Pancreas (tissue), 10 donors: Measurements from ENCODE around the gene MOCS3. TPM values are rescaled to one million over a fixed set of nuclear protein-coding genes. Genes with fewer than 3 reads are reported as not detected.

Source experiments
- ATAC-seq, 4 donors: fragments of 200-7000 bp; cut with Tn5 transposase; one replicate each; pipeline versions ENCODE4 v1.8.0 to v1.9.1; 2020; ENCODE audit warnings: mild to moderate bottlenecking in 4 of 4, moderate library complexity in 4 of 4
- DNase-seq, 6 donors: peaks; one replicate each; pipeline ENCODE4 v3.0.0-alpha.2; 2020
- FAIRE-seq: peaks from 2 replicates; lab custom pipeline; 2012; peaks lifted over from hg19 to GRCh38; lab: Jason Lieb, UNC
- H3K27ac ChIP-seq, 4 donors: fragments of 200-600 bp; sonication (generic); 1 replicate in 3 of 4; 2 replicates in 1 of 4; pipeline versions ENCODE4 v1.5.0 to v1.8.0; 2020
- H3K27me3 ChIP-seq, 4 donors: fragments of 200-600 bp; one replicate each; pipeline ENCODE4 v1.8.0; 2021
- H3K36me3 ChIP-seq, 3 donors: fragments of 200-600 bp; sonication (generic) in 1 of 3; one replicate each; pipeline versions ENCODE4 v1.5.0 to v1.8.0; 2020 to 2021
- H3K4me1 ChIP-seq, 3 donors: fragments of 200-600 bp; one replicate each; pipeline ENCODE4 v1.8.0; 2021
- H3K4me3 ChIP-seq, 4 donors: fragments of 200-600 bp; sonication (generic) in 2 of 4; one replicate each; pipeline versions ENCODE4 v1.5.0 to v1.8.0; 2020 to 2021
- H3K9me3 ChIP-seq, 4 donors: fragments of 200-600 bp; one replicate each; pipeline ENCODE4 v1.8.0; 2021
- CTCF ChIP-seq, 4 donors: fragments of 200-600 bp; sonication (generic) in 3 of 4; IDR thresholded peaks; one replicate each; pipeline versions ENCODE4 v1.5.0 to v1.8.0; 2021; ENCODE audit warnings: antibody characterized with exemption in 4 of 4
- WGBS, 2 donors: extraction: QIAGEN DNeasy Blood & Tissue Kit; methylation state at CpG; one replicate each; pipeline ENCODE4 v1.1.7; 2013; 5-methylcytosine and 5-hydroxymethylcytosine counted together
- intact Hi-C, 3 donors: fragments of 100-400 bp; cut with DNase I; formaldehyde crosslinking; loops; one replicate each; pipeline versions ENCODE4 v1.11.1 to v1.14.2; 2022
- polyA plus RNA-seq, 2 donors: library from polyadenylated mRNA; stranded (reverse); fragments of 200-250 nt; gene quantifications; one replicate each; pipeline ENCODE4 v1.2.3, GENCODE V29; 2013
- total RNA-seq, 6 donors: library from RNA; stranded (reverse); fragmentation: NEBNext Ultra II Directional in 4 of 6; extraction: Animal tissue kit (Norgen Biotek cat#: 25700) in 4 of 6; gene quantifications; one replicate each; pipeline versions ENCODE4 v1.2.1 to v1.2.4, GENCODE V29; 2021 to 2023
- donor health status: healthy with polysubstance abuse.
- donor health status: DM: no; HTN: no; CAD: no; lungs with moderate emphysema.
- donor health status: DM: no; HTN: no; CAD: no.
- donor health status: control.
- donor health status: control.
- donor health status: Bipolar disorder and iron deficiency.
- donor health status: DM: yes; HTN: yes; CAD: no.
- donor health status: DM: no; HTN: no; CAD: no.
- donor health status: DM: no; HTN: no; CAD: no.
- donor health status: DM: yes; HTN: yes; CAD: no.

Gene MOCS3, protein sequence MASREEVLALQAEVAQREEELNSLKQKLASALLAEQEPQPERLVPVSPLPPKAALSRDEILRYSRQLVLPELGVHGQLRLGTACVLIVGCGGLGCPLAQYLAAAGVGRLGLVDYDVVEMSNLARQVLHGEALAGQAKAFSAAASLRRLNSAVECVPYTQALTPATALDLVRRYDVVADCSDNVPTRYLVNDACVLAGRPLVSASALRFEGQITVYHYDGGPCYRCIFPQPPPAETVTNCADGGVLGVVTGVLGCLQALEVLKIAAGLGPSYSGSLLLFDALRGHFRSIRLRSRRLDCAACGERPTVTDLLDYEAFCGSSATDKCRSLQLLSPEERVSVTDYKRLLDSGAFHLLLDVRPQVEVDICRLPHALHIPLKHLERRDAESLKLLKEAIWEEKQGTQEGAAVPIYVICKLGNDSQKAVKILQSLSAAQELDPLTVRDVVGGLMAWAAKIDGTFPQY
- total RNA-seq (1 to 10 TPM; 1.3 to 2.3 (median 1.8) TPM), polyA plus RNA-seq (1 to 10 TPM in 1 of 2 donors, under 1 TPM in 1; 0.72 to 1.9 TPM)

DNA sequence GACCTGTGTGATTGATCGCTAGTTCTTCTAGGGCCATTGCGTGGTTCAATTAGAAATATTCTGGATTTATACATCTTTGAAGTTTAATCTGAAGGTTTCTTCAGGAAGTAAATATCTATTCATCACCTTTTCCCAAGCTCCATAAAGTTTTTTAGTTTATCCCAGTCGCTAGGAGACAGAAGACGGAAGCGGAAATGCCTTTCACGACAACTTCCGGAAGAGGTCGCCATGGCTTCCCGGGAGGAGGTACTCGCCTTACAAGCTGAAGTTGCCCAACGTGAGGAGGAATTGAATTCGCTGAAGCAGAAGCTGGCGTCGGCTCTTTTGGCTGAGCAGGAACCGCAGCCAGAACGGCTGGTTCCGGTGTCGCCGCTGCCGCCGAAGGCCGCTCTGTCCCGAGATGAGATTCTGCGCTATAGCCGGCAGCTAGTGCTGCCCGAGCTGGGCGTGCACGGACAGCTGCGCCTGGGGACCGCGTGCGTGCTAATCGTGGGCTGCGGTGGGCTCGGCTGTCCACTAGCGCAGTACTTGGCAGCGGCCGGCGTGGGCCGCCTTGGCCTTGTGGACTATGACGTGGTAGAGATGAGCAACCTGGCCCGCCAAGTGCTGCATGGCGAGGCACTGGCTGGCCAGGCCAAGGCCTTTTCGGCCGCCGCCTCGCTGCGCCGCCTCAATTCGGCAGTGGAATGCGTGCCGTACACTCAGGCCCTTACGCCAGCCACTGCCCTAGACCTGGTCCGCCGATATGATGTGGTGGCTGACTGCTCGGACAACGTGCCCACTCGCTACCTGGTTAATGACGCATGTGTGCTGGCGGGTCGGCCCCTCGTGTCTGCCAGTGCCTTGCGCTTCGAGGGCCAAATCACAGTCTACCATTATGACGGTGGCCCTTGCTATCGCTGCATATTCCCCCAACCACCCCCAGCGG, at the start of gene MOCS3:
MOCS3 (plus strand) TSS at position 204 of the 928 bp plus-strand sequence; CDS start at position 229, 25 bp downstream.
- peak within 1 kb of the TSS; percentile 83 to 93 (median 88) for H3K27ac ChIP-seq
- peaks cover 7 to 31% (median 22%) of the 10 kb centered on the region in 3 donors for H3K4me1 ChIP-seq
- ATAC-seq (peak; percentile 85 to 93 (median 90)), DNase-seq (peak; percentile 72 to 86 (median 82)), FAIRE-seq (no peak)
- intact Hi-C loops: no loop called here
- no peaks in the 10 kb centered on the region for H3K9me3 ChIP-seq
- TF ChIP-seq CTCF (IDR thresholded peaks at IDR 0.05): no peak
- H3K36me3 ChIP-seq: peaks cover 0 to 11% (median 0%) of the 10 kb centered on the region in 3 donors
- peak within 1 kb of the TSS; percentile 89 to 99 (median 94) for H3K4me3 ChIP-seq
- WGBS, 2 donors: 1% methylated on average over 67 of the region's 67 CpGs
- H3K27me3 ChIP-seq: no peaks in the 10 kb centered on the region

DNA sequence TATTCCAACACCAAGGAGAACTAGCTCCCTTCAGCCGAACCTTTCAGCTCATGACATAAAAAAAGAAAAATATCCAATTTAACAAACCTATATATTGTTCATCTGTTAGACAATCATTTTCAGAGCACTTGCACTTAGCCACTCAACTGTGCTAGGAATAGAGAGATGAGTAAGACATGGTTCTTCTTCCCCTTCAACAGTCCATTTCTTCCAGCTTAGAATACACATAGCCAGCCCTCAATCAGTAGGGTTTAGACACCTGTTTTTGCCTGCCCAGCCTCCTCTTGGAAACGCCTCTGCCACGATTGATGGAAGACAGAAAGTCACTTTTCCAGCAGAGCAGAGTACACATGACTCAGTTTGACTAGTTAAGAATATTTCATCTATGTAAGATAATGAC, 49.2 kb upstream of the MOCS3 start:
- H3K27me3 ChIP-seq: no peaks in the 10 kb centered on the region
- no peaks in the 10 kb centered on the region for H3K36me3 ChIP-seq
- no peak for FAIRE-seq
- H3K4me3 ChIP-seq: no peak overlapping the region
- TF ChIP-seq CTCF (IDR thresholded peaks at IDR 0.05): no peak
- DNase-seq: no peak
- WGBS, 2 donors: 87 to 91% methylated on average over 3 of the region's 3 CpGs
- no peak overlapping the region for H3K27ac ChIP-seq
- no peaks in the 10 kb centered on the region for H3K9me3 ChIP-seq
- peaks cover 6 to 15% (median 11%) of the 10 kb centered on the region in 3 donors for H3K4me1 ChIP-seq
- ATAC-seq: no peak
- intact Hi-C loops: loop anchor here in 1 of 3 donors (10.0 kb wide), 1 partner anchor 115 kb away; the partner anchor contains the start of gene BCAS4

GRCh38 chr20:50911030-50911429, 47.6 kb upstream of the MOCS3 start:
- peak in 1 of 4 donors; percentile 28 for ATAC-seq
- H3K4me1 ChIP-seq: peaks cover 15 to 19% (median 16%) of the 10 kb centered on the region in 3 donors
- no peaks in the 10 kb centered on the region for H3K36me3 ChIP-seq
- DNase-seq: no peak
- H3K27me3 ChIP-seq: no peaks in the 10 kb centered on the region
- TF ChIP-seq CTCF (IDR thresholded peaks at IDR 0.05): no peak
- H3K9me3 ChIP-seq: no peaks in the 10 kb centered on the region
- H3K4me3 ChIP-seq: no peak overlapping the region
- 56 to 64% methylated on average over 3 of the region's 3 CpGs for WGBS, 2 donors
- FAIRE-seq: no peak
- H3K27ac ChIP-seq: no peak overlapping the region
- intact Hi-C loops: no loop called here

GRCh38 chr20:50911716-50912115, 46.9 kb upstream of the MOCS3 start:
- ATAC-seq (no peak), FAIRE-seq (no peak), DNase-seq (no peak)
- no peak overlapping the region for H3K4me3 ChIP-seq
- H3K9me3 ChIP-seq: no peaks in the 10 kb centered on the region
- TF ChIP-seq CTCF (IDR thresholded peaks at IDR 0.05): no peak
- peaks cover 17 to 24% (median 19%) of the 10 kb centered on the region in 3 donors for H3K4me1 ChIP-seq
- intact Hi-C loops: no loop called here
- no peaks in the 10 kb centered on the region for H3K27me3 ChIP-seq
- 23 to 28% methylated on average over 1 of the region's 1 CpG for WGBS, 2 donors
- no peaks in the 10 kb centered on the region for H3K36me3 ChIP-seq
- H3K27ac ChIP-seq: no peak overlapping the region
